T-helper 2 cell treated with Interferon-gamma antibody and Interleukin-4, amounts not matched to agents 100 ng/mL and 5 ng/mL, for 36 hours (primary cell): ENCODE data around the gene PI4KA. TPM values are rescaled to one million over a fixed set of nuclear protein-coding genes. Genes with fewer than 3 reads are reported as not detected.

ENCODE experiments used
- intact Hi-C: fragments of 100-400 bp; cut with micrococcal nuclease; formaldehyde crosslinking; loops from one replicate; pipeline ENCODE4 v1.15.1; 2023
- total RNA-seq: library from RNA; stranded (reverse); gene quantifications from 2 replicates; pipeline ENCODE4 v1.2.3, GENCODE V29; 2022

The PI4KA gene
- total RNA-seq, 1 donor from 2014 or later: 119 TPM

DNA sequence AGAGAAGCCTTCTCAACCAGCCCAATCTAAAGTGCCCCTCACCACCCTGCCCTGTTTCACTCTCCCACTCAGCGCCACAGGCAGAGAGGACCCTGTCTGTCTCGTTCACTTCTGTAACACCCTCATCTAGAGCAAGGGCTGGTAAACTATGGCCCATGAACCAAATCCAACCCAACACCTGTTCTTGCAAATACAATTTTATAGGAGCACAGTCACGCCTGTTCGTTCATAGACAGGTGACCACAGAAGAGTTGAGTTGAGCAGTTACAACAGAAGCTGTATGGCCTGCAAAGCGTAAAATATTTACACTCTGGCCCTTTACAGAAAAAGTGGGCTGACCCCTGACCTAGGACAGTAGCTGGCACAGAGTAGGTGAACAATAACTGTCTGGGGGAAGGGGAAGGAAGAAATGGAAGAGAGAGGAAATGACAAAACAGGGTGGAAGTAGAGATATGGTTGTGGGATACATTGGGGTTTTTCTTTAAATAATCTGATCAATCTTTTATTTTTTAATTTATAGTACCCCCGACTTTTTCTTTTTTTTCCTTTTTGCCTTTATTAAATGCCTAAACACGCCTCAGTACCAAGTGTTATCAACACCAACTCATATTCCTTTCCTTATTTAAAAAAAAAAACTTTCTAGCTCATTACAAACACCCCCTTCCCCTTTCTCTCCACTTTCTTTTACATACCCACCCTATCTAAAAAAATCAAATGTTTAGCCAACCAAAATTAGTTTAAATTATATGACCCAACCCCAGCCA, 63.8 kb downstream of the PI4KA start:
- intact Hi-C loops: no loop called here

DNA sequence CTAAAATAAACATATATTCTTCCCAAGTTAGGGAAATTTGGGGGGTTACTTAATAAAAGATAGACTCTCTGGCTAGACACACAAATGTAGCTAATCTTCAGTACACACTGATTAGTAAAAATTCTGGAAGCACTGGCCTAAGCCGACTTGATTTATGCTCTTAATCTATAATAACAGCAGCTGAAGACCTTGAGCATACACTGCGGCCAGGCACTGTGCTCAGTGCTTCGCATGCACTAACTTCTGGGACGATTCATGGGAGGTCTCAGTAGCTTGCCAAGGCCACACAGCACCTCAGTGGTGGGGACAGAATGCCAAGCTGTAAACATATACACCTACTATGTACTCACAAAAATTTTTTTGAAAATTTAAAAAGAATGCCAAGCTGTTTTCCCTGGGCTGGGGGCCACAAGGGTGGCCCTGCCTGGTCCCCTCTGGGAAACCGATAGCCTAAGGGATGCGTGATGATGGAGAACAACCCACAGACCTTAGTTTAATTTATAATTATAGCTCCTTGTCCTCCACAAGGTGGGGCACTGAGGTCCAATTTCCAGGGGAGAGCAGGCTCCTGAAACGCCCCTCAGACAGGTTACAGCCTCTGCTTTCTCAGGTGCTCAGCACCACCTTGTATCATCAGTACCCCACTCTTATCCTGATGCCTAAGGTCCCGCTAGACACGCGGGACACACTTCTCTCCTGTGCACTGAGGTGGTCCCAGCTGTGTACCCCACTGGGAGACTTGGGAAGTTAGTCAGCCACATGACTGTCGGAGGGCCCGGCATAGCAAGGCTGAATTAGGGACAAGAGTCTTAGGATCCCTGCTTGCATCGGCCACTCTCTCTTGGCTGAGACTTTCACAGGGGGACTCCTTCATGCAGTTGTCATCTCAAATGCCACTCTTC, 64.6 kb downstream of the PI4KA start:
- intact Hi-C loops: no loop called here

DNA sequence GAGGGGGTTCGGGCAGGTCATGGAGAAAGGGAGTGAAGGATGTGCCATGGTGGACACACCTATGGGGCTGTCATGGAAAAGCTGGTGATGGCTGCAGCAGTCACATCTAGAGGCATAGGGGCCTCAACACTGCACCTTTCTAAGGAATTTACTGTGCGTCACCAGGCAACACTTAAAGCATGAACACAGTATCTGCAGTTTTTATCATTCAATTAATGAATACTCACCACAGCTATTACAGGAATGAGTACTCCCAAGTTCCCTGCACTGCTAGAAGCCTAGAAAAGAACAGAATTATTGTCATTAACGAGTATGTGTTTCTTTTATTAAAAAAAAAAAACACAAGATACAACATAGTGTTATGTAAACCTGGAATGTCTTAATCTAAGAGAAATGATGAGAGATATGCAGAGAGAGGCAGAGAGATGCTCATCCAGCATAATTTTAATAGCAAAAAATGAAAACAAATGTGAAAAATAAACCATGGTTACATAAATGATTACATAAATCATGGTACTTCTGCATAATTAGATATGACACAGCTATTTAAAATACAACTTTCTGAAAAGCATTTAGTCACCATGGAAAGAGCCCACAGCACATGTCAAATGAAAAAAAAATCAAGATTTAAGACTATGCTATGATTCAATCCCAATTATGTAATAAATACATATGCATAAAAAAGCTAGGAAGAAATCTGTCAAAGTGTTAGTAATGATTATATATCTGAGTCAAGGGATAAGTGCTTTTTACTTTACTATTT, 65.5 kb downstream of the PI4KA start:
- intact Hi-C loops: no loop called here

DNA sequence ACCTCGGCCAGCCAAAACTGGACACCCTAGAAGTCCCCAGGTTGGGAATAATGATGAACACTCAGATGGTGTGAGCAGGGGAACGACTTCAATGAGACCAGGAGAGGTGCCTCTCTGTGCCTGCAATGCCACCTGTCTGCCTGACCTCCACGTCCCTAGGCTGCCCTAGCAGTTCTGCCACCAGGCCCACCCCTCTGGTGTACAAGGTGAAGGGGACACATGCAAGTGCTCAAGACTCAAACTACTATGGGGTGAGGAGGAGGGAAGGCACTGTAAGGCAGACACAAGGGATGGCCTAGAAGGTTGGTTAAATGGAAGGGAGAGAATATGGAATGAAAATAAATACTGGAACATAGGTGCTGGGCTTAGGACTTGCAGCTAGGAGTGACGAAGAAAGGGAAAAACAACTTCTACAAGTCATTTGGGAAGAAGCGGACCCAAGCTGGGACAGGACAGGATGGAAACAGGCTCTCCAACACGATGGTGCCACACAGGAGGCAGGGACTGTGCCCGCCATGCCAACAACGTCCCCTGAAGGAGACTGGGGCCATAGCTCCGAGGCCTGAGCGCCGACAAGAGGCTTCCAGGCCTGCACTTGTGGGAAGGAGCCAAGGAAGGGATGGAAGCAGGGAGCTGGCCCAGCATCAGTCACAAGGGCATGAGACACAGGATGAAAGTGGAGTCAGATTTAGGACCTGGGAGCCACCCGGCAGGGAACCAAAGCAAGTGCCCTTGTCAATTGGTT, 66.2 kb downstream of the PI4KA start:
- intact Hi-C loops: no loop called here

DNA sequence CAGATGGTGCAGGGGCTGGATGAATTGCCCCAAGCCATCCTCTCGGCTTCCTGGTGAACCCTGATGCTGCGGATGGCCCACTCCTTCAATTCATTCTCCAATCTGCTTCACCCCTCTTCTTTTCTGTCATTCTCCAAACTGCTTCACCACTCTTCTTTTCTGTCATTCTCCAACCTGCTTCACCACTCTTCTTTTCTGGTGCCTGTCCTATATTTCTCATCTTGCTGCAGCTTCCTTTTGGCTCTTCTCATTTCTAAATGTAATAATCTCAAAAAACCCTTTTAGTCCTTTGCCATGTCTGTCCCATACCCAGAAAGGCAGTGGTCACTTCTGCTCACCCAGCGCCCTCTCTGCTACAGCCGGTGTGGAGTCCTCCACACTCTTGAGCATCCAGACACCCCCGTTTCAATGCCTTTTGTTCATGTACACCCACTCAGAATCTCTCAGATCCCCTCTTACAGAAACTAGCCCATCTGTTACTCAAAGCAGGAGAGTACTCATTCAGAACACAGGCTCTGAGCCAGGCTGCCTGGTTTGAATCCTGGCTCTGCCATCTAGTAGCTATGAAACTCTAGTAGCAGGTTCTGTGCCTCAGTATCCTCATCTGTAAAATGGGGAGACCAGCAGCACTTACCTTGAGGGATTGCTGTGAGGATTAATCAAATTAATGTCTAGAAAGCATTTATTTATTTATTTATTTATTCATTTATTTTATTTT, 69.8 kb downstream of the PI4KA start:
- intact Hi-C loops: no loop called here

DNA sequence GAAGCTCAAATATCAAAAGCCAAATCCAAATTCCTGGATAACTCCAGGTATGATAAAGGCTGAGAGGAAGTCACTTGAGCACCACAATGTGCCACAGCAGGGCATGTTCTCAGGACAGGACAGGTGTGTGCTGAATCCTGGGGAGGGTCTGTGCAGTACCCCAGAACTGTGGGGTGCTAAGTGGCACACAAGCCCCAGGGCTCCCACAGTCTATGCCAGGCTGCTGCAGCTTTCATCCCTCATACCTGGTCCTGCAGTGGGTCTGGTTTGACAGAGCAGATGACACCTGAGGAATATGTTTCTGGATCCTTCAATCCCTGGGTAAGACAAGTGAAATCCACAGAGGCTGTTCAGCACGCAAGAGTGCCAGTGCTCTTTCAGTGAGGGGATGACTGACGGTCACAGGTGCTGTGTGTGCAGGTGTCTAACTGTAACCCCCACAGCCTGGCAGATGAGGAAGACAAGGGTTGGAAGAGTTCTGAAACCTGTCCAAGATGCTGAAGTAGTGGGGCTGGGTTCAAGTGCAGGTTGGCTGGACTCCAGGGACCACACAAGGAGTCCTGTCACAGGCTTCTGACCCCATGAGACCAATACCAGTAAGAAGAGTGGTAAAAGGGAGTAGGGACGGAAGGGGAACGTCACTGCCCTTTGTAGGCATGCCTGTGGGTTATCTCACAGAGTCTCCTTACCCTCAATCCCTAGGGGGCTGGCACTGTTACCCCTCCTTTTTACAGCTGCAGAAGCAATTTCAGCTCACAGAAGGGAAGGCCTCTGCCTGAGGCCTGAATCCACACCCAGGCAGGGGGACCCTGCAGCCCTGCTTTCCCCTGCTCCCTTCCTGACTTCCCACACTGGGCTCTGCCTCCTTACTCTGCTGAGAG, 70.6 kb downstream of the PI4KA start:
- intact Hi-C loops: no loop called here

DNA sequence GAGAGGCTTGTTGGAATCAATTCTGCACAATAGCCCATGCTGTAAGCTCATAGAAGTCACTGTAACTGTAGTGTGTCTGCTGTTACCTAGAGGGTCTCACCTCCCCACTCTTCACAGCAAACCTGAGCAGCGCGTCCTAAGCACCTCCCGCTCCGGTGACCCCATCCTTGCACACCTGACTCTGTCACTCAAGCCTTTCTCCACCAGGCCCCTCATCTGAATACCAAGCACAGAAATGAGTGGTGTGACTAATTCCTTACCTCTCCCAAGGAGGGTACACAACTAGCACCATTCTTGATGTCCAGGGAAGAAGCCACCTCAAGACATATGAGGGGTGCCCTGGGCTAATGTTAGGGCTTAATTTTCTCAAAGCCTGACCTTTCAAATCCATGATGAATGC, 71.4 kb downstream of the PI4KA start:
- intact Hi-C loops: no loop called here

DNA sequence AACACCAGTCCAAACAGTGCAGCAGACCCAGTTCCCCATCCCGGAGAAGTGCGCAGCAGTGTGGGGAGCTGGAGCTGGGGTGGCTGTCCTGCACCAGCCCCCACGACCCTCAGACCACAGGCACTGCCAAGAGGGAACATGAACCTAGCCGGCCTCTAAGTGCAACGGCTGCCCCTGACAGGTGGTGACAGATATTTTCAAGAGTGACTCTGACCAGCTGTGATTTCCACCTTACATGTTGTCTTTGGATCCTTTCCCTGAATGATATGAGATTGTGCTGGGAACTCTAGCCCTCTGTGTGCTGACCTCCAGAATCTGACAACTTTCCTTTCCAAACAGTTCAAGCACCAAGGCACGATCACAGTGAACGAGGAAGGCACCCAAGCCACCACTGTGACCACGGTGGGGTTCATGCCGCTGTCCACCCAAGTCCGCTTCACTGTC, 72.1 kb downstream of the PI4KA start:
- intact Hi-C loops: no loop called here

DNA sequence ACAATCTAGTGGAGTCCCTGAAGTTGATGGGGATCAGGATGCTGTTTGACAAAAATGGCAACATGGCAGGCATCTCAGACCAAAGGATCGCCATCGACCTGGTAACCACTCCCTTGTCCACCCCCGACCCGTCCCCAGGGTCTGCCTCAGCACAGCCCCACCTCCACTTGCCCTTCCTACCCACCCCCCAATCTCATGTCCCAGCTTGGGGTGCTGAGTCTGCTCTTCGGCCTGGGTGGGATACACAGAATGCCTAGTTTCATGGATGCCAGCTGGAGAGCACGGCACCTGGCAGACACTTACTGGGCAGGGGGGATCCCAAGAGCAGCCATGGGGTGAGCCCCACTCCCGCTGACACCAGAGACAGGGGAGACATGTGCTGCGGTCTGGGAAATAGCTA, 72.6 kb downstream of the PI4KA start:
- intact Hi-C loops: no loop called here

DNA sequence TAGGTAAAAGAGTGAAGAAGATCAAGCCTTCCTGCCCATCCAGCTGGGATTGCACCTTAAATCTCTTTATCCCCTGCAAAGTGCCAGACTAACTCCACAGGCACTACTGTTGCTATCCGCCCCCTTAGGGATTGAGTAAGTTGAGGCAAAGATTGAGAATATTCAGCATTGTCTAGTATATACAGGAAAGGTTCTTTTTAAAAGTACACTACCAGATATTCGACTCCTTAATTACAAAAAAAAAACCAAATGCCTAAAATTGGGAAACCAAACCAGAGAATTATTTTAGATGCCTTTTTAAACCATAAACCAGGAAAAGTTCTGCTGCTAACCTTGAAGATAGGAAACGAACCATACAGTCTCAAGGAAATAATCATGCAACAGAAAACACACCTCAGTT, 73.2 kb downstream of the PI4KA start:
- intact Hi-C loops: no loop called here

DNA sequence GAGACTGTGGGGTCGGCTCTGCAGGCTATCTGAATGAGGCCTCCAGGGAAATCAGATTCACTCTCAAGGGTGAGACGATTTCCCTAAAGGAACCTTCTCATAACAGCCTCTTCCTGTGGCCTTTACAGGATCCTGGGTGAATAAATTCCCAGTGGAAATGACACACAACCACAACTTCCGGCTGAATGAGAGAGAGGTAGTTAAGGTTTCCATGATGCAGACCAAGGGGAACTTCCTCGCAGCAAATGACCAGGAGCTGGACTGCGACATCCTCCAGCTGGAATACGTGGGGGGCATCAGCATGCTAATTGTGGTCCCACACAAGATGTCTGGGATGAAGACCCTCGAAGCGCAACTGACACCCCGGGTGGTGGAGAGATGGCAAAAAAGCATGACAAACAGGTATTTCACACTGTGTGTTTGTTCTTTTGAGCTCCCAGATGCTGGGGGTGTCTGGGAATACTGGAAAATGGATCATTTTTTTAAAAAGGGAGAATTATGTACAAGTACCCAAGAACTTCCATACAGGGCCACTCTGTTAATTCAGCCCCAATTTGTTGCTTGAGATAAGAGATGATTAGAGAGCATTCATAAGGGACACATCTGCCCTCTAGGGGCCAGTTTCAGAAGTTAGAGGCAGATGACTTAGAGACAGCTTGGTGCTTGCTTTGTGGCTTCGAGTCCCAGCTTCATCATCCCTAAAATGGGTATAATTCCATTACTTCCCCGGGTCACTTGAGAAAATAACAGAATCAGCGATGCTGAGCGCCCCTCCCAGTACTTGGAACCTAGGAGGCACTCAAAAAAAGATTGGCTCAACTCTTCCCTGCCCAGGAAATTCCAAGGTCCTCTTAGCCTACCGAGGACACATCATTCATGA, 74.5 kb downstream of the PI4KA start:
- intact Hi-C loops: no loop called here

DNA sequence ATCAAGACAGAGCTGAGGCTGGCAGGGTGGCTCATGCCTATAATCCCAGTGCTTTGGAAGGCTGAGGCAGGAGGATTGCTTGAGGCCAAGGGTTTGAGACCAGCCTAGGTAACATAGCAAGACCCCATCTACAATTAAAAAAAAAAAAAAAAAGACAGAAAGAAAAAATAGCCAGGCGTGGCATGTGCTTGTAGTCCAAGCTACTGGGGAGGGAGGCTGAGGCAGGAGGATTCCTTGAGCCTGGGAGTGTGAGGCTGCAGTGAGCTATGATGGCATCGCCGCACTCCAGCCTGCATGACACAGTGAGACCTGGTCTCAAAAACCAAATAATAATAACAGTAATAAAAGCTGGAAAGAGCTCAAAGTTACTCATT, 75.3 kb downstream of the PI4KA start:
- intact Hi-C loops: no loop called here

DNA sequence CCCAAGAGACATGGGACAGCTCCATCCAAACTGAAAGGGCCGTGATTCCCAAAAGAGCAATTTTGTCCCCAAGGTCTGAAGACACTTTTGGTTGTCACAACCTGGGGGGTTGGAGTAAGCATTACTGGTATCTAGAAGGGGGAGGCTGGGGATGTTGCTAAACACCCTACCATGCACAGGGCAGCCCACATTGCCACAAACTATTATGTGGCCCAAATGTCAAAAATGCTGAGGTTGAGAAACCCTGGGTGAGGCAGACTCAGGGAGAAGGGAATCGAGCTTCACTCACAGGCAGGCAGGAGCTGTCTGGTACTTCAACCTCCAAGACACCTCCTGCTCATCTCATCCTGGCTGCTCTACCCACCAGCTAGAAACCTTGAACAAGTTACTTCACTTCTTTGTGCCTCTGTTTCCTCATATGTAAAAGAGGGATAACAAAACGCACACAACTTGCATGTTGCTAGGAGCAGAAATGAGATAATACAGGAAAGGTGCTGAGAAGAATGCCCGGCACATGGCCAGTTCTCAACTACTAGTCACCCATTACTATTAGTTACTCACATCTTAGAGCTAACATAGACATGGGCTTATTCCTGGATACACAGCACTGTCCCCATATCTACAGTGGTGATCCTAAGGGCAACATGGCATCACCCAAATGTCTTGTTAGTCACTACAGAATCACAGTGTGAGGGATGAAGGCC, 75.9 kb downstream of the PI4KA start:
- intact Hi-C loops: no loop called here

DNA sequence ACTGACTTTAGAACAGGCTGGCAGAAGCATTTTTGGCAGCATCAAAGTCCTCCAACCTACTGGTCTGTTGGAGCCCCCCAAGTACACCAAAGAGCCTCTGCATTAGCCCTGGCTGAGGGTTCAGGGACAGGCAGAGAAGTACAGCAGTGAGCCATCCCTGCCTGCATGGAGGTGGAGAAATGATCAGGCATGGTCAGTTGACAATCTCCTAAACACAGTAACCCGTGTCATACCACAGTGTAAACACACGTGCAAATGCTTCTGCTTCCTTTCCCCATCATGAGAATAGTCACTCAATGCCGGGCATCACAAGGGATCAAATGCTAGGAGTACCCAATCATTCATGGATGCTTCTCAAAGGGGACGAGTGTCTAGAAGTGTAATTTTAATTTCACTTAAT, 76.5 kb downstream of the PI4KA start:
- intact Hi-C loops: no loop called here

DNA sequence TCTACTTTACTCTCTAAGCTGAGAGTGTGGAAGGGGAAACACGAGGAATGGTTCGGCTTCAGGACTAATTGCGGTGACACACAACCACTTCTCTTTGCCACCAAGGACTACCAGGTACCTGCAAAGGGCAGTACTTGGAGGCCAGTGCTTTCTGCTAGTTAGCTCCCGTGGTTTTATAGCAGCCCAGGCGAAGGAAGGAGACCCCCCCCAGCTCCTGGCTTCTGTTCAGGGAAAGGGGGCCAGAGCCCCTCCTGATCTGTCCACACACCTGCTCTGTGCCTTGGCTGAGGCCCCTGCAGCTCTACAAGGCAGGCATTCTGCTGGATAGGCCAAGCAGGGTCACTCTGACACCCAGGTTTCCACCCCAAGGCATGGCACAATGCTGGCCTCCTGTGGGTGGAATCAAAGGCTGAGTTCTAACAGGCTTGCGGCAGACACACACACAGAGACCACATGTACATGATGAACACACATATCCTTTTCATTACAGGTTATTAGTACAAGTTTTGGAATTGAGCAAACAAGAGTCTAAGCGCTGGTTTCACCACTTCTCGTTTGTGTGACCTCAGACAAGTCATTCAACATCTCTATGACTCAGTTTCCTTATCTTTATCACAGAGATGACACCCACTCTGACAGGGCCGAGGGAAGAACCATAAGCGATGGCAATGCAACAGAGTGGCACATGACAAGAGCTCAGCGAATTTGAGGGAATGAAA, 77.2 kb downstream of the PI4KA start:
- intact Hi-C loops: no loop called here

DNA sequence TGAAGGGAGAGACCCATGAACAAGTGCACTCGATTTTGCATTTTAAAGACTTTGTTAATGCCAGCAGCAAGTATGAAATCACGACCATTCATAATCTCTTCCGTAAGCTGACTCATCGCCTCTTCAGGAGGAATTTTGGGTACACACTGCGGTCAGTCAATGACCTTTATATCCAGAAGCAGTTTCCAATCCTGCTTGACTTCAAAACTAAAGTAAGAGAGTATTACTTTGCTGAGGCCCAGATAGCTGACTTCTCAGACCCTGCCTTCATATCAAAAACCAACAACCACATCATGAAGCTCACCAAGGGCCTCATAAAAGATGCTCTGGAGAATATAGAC, 78.8 kb downstream of the PI4KA start:
- intact Hi-C loops: no loop called here
